SU-DHL-6 (cell line): ENCODE measurements around the gene MYBPH.

Experiments used
- CTCF ChIP-seq: fragments of 200-600 bp; sonication (generic); IDR thresholded peaks from one replicate; pipeline ENCODE4 v1.5.1; 2017; ENCODE audit warnings: antibody characterized with exemption, mild to moderate bottlenecking, low read length, moderate library complexity; ENCODE audit not compliant: insufficient read depth, poor library complexity, severe bottlenecking
- EZH2phosphoT487 ChIP-seq: fragments of 200-600 bp; sonication (generic), shearing (Covaris generic); conservative IDR thresholded peaks from 2 replicates; pipeline ENCODE4 v1.6.1; 2018; ENCODE audit warnings: mild to moderate bottlenecking, antibody characterized with exemption, low read length, moderate library complexity, mixed read lengths

GRCh38 chr1:203163891-203164635 lies 11.6 kb downstream of the MYBPH start:
- no peak for TF ChIP-seq EZH2phosphoT487
- TF ChIP-seq CTCF: no peak
